G401.6 (cell line): ENCODE results near the gene RBM33.
"Not testable (repeated sequence)": the region's sequence is repeated elsewhere in the genome, so short reads cannot be mapped to it uniquely, and the experiment has no call there.

Experiments used
- FAIRE-seq: peaks from 2 replicates; lab custom pipeline; 2012; peaks lifted over from hg19 to GRCh38; lab: Jason Lieb, UNC

Gene RBM33

GRCh38 chr7:155809332-155809946 lies 165.0 kb downstream of the RBM33 start:
- FAIRE-seq = no peak

DNA sequence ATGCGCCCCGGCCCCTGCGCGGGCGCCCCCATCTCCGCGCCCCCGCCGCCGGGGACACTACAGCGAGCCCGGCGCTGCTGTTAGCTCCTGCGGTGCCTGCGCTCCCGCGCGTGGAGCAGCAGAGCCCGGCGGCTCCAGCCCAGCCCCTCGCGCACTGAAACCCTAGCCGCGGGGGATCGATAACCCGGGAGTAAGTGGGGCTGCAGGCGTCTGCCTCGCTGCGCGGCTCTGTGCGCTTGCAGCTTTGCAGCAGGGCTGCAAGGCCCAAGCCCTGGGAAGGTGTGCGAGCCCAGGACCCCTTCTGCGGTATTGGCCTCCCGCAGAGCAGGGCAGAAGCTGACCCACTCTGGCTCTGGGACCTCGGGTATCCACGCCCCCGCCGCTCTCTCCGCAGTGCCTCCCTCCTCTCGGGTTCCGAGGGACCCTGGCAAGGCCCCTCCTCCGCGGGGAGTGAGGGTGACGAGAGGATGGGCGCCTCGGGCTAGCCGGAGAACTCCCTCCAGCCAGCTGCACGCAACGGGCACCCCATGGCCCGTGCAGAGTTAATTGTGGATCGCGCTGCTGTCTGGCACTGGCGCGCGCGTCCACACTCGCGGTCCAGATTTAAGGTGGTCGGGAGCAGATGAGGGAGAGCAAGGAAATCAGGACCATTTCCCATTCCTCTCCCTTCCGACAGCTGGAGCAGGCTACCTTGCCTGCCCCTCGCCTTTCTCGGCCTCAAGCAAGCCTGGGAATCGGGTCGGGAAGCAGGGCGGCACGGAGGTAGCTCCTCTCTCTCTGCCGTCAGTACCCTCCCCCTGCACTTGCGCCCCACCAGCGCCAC lies 165.7 kb downstream of the RBM33 start:
- FAIRE-seq = no peak

DNA sequence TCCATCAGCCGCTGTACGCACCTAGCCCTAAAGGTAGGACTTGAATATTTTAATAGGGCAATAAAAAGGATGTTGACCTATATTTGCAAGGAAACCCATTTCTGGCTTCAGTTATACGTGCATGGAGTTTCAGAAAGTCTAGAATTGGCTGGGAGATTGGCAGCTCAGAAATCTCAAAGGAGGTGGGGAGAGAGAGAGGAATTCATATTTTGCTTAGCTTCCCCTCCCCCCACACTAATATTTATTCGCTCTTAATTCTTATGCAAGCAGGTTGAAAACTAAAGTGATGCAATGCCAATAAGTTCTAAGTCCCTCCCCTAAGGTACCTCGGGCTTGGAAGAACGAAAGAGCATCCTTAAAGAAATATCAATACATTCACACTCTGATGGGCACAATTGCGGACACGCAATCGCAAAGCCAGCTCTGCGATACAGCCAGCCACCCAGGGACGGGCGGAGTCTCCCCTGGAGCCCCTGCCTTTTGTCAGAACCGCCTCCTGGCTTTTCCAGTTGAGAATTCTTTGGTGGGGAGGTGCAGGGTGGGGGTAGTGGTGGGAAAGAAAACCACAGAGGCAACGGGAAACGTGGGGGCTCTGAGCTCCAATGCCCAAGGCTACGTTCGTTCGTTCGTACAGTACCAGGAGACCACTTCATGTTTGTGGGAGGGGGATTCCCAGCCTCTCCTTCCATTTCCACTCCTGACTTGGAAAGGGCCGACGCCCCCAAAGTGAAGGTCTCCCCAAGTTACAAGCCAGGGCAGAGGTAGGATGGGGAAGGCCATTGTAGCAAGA lies 166.5 kb downstream of the RBM33 start:
- no peak for FAIRE-seq

- FAIRE-seq = no peak
Measured at GRCh38 chr7:155811560-155811894, 167.1 kb downstream of the RBM33 start.

DNA sequence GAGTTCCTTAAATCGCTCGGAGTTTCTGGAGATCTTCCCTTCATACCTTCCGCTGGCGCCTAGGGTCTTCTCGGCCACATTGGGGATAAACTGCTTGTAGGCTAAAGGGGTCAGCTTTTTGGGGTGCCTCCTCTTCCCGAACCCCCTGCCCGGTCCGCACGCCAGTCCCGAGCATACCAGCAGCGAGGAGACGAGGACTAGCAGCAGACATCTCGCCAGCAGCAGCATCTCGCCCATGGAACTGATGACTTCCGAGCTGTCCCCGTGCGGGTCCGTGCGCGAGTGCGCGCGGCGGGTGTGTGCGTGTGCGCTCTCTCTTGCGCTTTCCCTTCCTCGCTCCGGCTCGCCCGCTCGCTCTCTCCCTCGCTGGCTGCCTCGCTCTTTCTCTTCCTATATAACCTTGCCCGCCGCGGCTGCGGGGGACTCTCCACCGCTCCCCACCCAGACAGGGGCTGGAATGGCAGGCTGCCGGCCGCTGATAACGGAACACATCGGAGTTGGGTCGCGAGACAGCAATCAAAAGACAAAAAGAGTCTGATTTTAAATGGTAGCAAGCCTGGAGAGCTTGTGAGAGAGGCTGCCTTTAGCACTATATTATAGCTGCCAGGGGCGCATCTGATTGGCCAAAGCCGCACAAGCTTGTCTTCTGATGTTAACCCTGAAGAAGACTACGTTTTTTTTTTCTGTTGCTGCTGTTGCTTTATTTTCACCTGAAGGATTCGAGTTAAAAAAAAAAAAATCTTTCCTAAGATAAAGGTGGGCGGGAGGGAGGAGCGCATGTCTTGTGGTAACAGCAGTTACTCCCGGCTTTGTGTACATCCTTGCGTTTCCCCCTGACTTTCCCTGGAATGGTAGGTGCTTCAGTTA lies 167.7 kb downstream of the RBM33 start, which contains the start of gene SHH:
Gene SHH (minus strand): TSS at position 569 of the 867 bp plus-strand sequence. CDS start 341 bp downstream, at position 228.
- FAIRE-seq = no peak

DNA sequence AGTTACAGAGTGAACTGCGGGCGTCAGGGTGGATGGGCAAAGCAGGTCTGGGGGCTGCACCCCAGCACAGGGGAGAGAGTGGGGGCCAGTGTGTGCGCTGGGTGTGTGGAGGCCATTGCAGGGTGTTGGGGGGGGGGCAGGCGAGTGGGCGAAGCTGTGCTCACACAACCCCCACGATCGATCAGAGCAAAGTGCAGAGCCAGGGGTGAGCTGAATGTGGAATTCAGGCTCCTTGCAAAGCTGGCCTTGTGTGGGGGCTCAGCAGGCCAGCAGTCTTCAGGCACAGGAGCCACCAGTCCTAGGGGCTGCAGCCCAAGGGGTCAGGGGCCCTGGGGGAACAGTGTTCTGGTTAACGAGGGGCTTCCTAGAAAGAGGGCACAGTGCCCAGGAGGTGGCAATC lies 168.7 kb downstream of the RBM33 start:
- FAIRE-seq = no peak

DNA sequence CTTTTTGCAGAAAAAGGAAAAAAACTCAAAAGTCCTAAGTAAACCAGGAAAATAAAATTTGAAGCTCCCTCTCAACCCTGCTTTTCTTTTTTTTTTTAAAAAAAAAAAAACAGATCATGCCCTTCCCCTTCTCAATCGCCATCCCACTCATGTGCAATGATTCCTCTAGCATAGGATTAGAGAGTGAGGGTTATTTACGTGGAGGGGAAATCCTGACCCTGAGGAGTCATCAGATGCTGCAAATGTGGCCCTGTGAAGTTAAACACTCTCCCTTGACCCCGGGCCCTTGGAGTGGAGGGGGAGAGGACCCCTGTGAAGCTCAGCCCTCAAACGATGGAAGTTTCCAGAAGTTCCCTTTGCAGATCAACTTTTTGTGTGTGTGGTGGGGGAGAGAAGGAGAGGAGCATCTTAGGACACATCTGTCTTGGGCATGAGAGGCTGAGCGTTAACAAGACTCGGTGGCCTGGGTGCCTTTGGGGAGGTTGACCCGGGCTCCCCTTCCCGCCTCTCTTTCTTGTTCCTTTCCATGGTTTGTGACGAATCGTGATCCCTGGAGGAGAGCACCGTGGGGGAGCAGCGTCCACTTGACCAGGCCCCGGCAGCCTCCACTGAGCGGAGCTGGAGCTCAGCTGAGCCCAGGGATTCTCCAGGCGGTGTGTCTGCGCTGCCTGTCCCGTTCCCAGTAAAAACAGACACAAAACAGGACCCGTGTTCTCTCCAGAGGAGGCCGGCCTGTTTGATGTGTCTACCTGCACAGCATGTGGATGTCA lies 169.3 kb downstream of the RBM33 start:
- no peak for FAIRE-seq

GRCh38 chr7:155814316-155815276 lies 170.1 kb downstream of the RBM33 start:
- FAIRE-seq = no peak

DNA sequence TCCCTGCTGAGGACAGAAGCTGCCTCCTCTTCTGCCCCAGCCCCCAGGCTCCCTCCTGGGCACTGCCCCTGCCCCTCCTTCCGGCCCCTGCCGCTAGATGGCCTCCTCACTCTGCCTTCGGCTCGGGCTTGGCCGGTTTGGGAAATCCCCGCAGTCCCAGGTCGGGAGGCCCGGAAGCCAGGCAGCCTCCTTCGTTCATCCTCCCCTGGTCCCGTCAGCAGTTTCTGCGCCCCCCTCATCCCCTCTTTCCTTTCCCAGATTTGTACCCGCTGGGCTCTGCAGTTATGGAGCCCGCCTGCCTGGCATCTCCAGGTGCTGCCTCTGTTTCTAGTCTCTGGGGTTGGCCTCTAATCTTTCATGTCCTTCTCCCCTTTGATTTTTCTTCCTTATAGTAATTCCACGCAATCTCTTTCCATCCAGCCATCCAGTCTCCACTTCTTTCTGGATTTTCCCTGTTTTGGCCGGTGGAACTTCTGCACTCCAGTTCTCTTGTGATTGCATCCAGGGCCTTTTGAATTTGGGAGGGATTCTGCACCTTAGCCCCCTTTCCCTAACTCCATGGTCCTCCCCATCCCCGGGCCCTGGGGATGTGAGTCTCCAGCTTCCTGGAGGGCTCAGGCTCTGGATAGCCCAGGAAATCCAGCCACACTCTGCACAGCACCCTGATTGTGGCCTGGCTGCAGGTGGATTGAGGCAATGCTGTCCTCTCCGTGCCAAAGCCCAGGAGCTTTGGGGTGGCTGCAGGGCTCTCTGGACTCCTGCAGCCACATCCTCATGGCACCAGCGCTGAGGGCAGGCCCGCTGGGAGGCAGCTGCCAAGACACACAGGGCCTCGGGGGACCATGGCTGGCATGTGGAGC lies 171.1 kb downstream of the RBM33 start:
- FAIRE-seq = no peak

GRCh38 chr7:155816192-155816508 lies 171.7 kb downstream of the RBM33 start:
- no peak for FAIRE-seq

GRCh38 chr7:155816996-155817395 lies 172.5 kb downstream of the RBM33 start:
- no peak for FAIRE-seq

- FAIRE-seq = not testable (repeated sequence)
Measured at GRCh38 chr7:155817515-155817914, 173.1 kb downstream of the RBM33 start.

- no peak for FAIRE-seq
Measured at GRCh38 chr7:155818154-155818819, 173.8 kb downstream of the RBM33 start.

- no peak for FAIRE-seq
Measured at GRCh38 chr7:155818820-155819168, 174.3 kb downstream of the RBM33 start.

- no peak for FAIRE-seq
Measured at GRCh38 chr7:155819186-155819585, 174.7 kb downstream of the RBM33 start.

- FAIRE-seq = no peak
Measured at GRCh38 chr7:155820246-155820645, 175.8 kb downstream of the RBM33 start.

DNA sequence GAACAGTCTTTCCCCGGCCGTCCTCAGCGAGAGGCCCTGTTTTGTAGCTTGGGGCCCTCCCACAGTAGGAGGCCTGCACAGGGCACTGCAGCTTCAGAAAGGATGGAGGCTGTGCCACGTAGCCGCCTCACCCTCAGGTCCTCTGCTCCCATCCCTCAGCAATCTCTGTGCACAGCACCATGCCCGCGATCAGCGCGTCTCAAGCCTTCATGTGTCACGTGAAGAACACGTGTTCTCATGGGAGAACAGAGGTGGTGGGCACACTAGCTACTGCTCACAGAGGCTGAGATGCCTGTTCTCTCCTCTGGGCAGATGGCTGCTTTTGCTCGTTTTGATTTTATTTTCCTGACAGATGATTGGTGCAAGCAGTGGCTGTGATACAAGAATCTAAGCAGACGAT lies 176.3 kb downstream of the RBM33 start:
- FAIRE-seq = no peak

DNA sequence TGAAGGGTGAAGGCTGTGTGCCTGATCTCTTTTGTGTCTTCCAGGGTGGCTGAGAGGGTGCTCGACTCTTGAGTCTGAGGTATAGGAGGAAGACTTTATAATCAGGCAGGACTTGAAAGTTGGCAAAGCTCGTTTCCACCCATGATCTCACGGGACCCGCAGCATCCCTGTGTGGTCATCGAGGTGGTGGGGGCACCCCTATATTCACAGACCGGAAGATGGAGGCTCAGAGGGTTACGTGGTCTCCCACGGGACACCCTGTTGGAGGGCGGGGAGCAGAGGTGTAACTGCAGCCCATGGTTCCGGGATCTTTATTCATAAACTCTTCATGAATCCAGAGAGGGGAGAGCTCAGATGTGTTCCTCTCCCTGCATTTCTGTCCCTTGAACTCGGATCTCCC lies 177.4 kb downstream of the RBM33 start:
- no peak for FAIRE-seq
